K562 (cell line): ENCODE results near the gene ZNF618. TPM values are rescaled to one million over a fixed set of nuclear protein-coding genes. Genes with fewer than 3 reads are reported as not detected.

Experiments used
- ATAC-seq: fragments of 200-7000 bp; cut with Tn5 transposase; 3 replicates; pipeline ENCODE4 v1.9.1; 2020; ENCODE audit warnings: moderate library complexity
- BruUV-seq: library from RNA; stranded (reverse); fragments of 400-500 nt; replicated peaks from 2 replicates; lab custom pipeline; 2021; lab: Mats Ljungman, UMichigan
- CTCF ChIA-PET: fragments of 300-600 bp; formaldehyde crosslinking; extraction: SDS; loops from one replicate; lab custom pipeline; 2021; ENCODE audit warnings: low intra/inter-chr PET ratio; lab: Yijun Ruan, JAX
- POLR2A ChIA-PET: fragments of 300-600, 350-650 bp; sonication (Branson Sonifier 250); formaldehyde crosslinking; extraction: SDS; loops from one replicate; lab custom pipeline; 2021; ENCODE audit warnings: antibody characterized with exemption, inconsistent platforms; lab: Yijun Ruan, JAX
- DNase-seq, 4 experiments: peaks; one replicate each; pipeline versions ENCODE4 v3.0.0 to v3.0.0-alpha.2; 2011 to 2018; ENCODE audit warnings: low spot score in 3 of 4, mixed read lengths in 3 of 4; ENCODE audit errors: extremely low read depth in 1 of 4
- FAIRE-seq: peaks from 2 replicates; lab custom pipeline; 2011; peaks lifted over from hg19 to GRCh38; lab: Jason Lieb, UNC
- H2AFZ ChIP-seq: 2 replicates; pipeline ENCODE4 v1.6.0; 2011; ENCODE audit warnings: low read depth, low read length, control low read depth, inconsistent platforms
- H3K27ac ChIP-seq: fragments of 200-600 bp; 3 replicates; pipeline ENCODE4 v1.8.0; 2011; ENCODE audit warnings: low read depth, mild to moderate bottlenecking, control low read depth, inconsistent platforms, low read length, moderate library complexity, mixed read lengths; ENCODE audit errors: extremely low read depth
- H3K27me3 ChIP-seq, 2 experiments: fragments of 300-600 bp in 1 of 2; 2 replicates in 1 of 2; 3 replicates in 1 of 2; pipeline versions ENCODE4 v1.6.0 to v1.8.0; 2011; ENCODE audit warnings: inconsistent platforms in 2 of 2, low read length in 2 of 2, mild to moderate bottlenecking in 1 of 2, mixed read lengths in 1 of 2, moderate library complexity in 1 of 2; ENCODE audit not compliant: control insufficient read depth in 2 of 2, insufficient read depth in 2 of 2
- H3K36me3 ChIP-seq: fragments of 300-600 bp; 3 replicates; pipeline ENCODE4 v1.8.0; 2011; ENCODE audit warnings: mild to moderate bottlenecking, low read length, inconsistent platforms; ENCODE audit not compliant: control insufficient read depth, insufficient read depth
- H3K4me1 ChIP-seq, 2 experiments: fragments of 200-600 bp in 1 of 2; replicated peaks in 1 of 2; 2 replicates in 1 of 2; 3 replicates in 1 of 2; pipeline versions ENCODE4 v1.5.1 to v1.8.0; 2011; ENCODE audit warnings: inconsistent platforms in 2 of 2, low read length in 2 of 2, mild to moderate bottlenecking in 1 of 2, mixed read lengths in 1 of 2, moderate library complexity in 1 of 2; ENCODE audit not compliant: control insufficient read depth in 2 of 2, insufficient read depth in 2 of 2
- H3K4me2 ChIP-seq: 2 replicates; pipeline ENCODE4 v1.6.1; 2011; ENCODE audit warnings: low read length, control low read depth, inconsistent platforms, mixed read lengths; ENCODE audit not compliant: insufficient read depth
- H3K4me3 ChIP-seq: fragments of 200-600 bp; sonication (generic), shearing (Covaris generic); 2 replicates; pipeline ENCODE4 v1.5.1; 2016; ENCODE audit warnings: control low read depth, inconsistent platforms
- H3K79me2 ChIP-seq: fragments of 200-600 bp; 3 replicates; pipeline ENCODE4 v1.8.0; 2011; ENCODE audit warnings: low read length, inconsistent platforms; ENCODE audit not compliant: control insufficient read depth, insufficient read depth
- H3K9ac ChIP-seq, 2 experiments: 2 replicates each; pipeline versions ENCODE4 v1.6.0 to v1.6.1; 2011; ENCODE audit warnings: low read depth in 2 of 2, low read length in 2 of 2, control low read depth in 1 of 2, inconsistent platforms in 1 of 2, mild to moderate bottlenecking in 1 of 2, mixed read lengths in 1 of 2; ENCODE audit not compliant: insufficient read depth in 1 of 2
- H3K9me1 ChIP-seq: one replicate; pipeline ENCODE4 v1.6.0; 2011; ENCODE audit warnings: inconsistent platforms, mild to moderate bottlenecking, low read length, moderate library complexity; ENCODE audit not compliant: control insufficient read depth, insufficient read depth
- H3K9me3 ChIP-seq: replicated peaks from 2 replicates; pipeline ENCODE4 v1.5.1; 2011; ENCODE audit warnings: low read depth, low read length, inconsistent platforms; ENCODE audit not compliant: control insufficient read depth, insufficient read depth
- H4K20me1 ChIP-seq: replicated peaks from 2 replicates; pipeline ENCODE4 v1.6.1; 2011; ENCODE audit warnings: low read length, inconsistent platforms, mixed read lengths; ENCODE audit not compliant: control insufficient read depth, insufficient read depth
- CBX8 ChIP-seq: fragments of 200-600 bp; sonication (generic); IDR thresholded peaks from 2 replicates; pipeline ENCODE4 v1.6.1; 2012; ENCODE audit warnings: borderline replicate concordance, mixed run types, low read depth, mild to moderate bottlenecking, moderate library complexity, mixed read lengths, low read length, control low read depth, inconsistent platforms; ENCODE audit not compliant: poor library complexity, severe bottlenecking; ENCODE audit errors: extremely low read depth
- ETV5 ChIP-seq: sonication (generic); formaldehyde crosslinking; IDR thresholded peaks from 2 replicates; pipeline ENCODE4 v1.4.0; 2020; ENCODE audit warnings: low read depth, mild to moderate bottlenecking, missing genetic modification reagents
- KAT2B ChIP-seq: IDR thresholded peaks from one replicate; pipeline ENCODE4 v1.6.1; 2012; ENCODE audit warnings: low read depth, mild to moderate bottlenecking, control low read depth, inconsistent platforms, low read length, moderate library complexity
- KLF6 ChIP-seq: fragments of 250-450 bp; sonication (Bioruptor Pico); IDR thresholded peaks from 2 replicates; pipeline ENCODE4 v1.4.0; 2020; ENCODE audit warnings: mild to moderate bottlenecking, moderate library complexity, borderline replicate concordance
- NR3C1 ChIP-seq: sonication (generic); formaldehyde crosslinking; IDR thresholded peaks from 2 replicates; pipeline ENCODE4 v1.8.1; 2022; ENCODE audit warnings: missing genetic modification reagents
- POLR2H ChIP-seq: IDR thresholded peaks from 2 replicates; pipeline ENCODE4 v1.6.1; 2016; ENCODE audit warnings: missing genetic modification characterization, low read depth, mild to moderate bottlenecking, control low read depth, missing compliant biosample characterization, moderate library complexity
- ZNF830 ChIP-seq: fragments of 250-450 bp; sonication (Bioruptor Pico); IDR thresholded peaks from 2 replicates; pipeline ENCODE4 v1.5.0; 2021; ENCODE audit warnings: mild to moderate bottlenecking
- WGBS: fragments of 100-300 bp; shearing (Covaris generic); methylation state at CpG from one replicate; pipeline ENCODE4 v1.1.6; 2016; ENCODE audit warnings: low coverage, mixed read lengths; ENCODE audit not compliant: insufficient coverage; ENCODE audit errors: missing lambda C conversion rate; 5-methylcytosine and 5-hydroxymethylcytosine counted together
- in situ Hi-C: fragments of 300-500 bp; cut with MboI; formaldehyde crosslinking; loops from 4 replicates; pipeline ENCODE4 v1.15.0; 2018; ENCODE audit warnings: inconsistent platforms, mixed read lengths
- intact Hi-C: fragments of 100-400 bp; cut with micrococcal nuclease; formaldehyde crosslinking; loops from 2 replicates; pipeline ENCODE4 v1.14.2; 2022
- polyA plus RNA-seq, 8 experiments: library from polyadenylated mRNA; depleted of rRNA in 4 of 8; stranded (reverse) in 5 of 8; unstranded in 3 of 8; fragments of >200 nt; fragmentation: Nextera tagmentation in 2 of 8; fragmentation: Illumina TruSeq in 1 of 8; extraction: Ambion mirVana in 2 of 8; extraction: Trizol in 1 of 8; gene quantifications; 2 replicates each; pipeline versions ENCODE4 v1.2.1 to v1.2.3, GENCODE V29; 2011 to 2014; ENCODE audit warnings: inconsistent platforms in 1 of 8, missing spikeins in 1 of 8
- total RNA-seq, 7 experiments: library from RNA; depleted of rRNA in 6 of 7; stranded (reverse); fragments of >200 nt in 6 of 7; fragmentation: Illumina TruSeq in 2 of 7; extraction: Trizol in 2 of 7; gene quantifications; 2 replicates each; pipeline versions ENCODE4 v1.2.1 to v1.2.3, GENCODE V29; 2011 to 2021; ENCODE audit warnings: low replicate concordance in 1 of 7

The ZNF618 gene
- total and polyA plus RNA-seq, 9 of the 15 experiments (the other 6 are each of a cell fraction or from before 2014, with no cell fraction given) = 0.08 to 13.7 (median 3.4) TPM

DNA sequence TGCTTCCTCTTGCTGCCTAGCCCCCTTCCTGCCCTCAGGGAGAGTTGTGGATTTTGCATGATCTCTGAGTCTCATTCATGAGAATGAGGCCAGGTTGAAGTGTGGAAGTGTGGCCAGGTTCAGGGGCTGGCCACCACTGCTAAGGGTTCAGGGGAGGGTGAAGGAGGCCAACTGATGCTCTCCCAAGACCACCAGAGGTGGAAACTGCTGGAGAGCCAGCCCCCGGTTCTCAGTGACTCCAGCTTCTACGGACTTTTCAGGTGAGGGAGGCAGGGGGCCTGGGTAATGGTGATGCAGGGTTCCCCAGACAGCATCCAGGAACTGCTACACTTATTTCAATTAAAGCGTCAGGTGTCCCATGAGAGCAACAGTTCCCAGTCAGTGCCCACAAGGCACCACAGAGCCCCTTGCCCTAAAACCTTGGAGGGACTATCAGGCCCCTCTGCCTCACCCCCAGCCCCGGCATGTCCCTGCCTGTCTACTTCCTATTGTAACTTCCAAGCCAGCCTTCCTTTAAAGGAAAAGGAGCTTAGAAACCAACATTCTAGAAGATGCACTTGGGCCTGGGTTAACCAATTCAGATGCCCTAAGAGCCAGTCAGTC lies 151.9 kb downstream of the ZNF618 start (continued):
- TF ChIP-seq CBX8 = no peak
- no peak for TF ChIP-seq ETV5 (CRISPR knock-in tag)
- TF ChIP-seq POLR2H (tag) = no peak

DNA sequence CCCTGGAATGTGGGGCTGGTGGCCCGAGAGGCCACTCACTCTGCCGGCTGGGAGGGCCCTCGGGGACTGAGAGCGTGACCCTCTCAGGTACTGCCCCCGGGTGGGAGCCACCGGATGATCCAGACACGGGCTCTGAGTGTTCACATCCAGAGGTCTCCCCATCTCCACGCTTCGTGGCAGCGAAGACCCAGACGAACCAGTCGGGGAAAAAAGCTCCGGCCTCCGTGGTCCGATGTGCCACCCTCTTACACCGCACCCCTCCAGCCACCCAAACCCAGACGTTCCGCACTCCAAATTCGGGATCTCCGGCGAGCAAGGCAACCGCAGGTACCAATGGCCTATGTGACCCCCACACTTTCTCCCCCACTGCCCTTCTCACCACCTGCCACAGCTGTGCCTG lies 152.5 kb downstream of the ZNF618 start:
- in situ Hi-C loops = no loop called here
- H3K79me2 ChIP-seq = no peaks in the 10 kb centered on the region

More for the DNA sequence above, 152.5 kb downstream of the ZNF618 start:
- Histone ChIP-seq H3K9me3 (no peaks in the 10 kb centered on the region), H3K27ac (no peak overlapping the region), H3K27me3 (no peaks in the 10 kb centered on the region), H3K4me3 (no peak overlapping the region), H3K4me2 (no peak overlapping the region), H3K36me3 (peaks cover 3% of the 10 kb centered on the region; the same call in 1 of the 3 replicates), H3K4me1 (peaks cover 0 to 3% of the 10 kb centered on the region in 2 experiments; a peak in 2 of 5 replicates), H2AFZ (no peak overlapping the region), H3K9ac (no peak overlapping the region; a peak in 1 of 4 replicates), H3K9me1 (peaks cover 7% of the 10 kb centered on the region), H4K20me1 (peaks cover 3% of the 10 kb centered on the region; the same call in 1 of the 2 replicates)
- no peak for FAIRE-seq
- no peak for TF ChIP-seq NR3C1 (CRISPR knock-in tag)
- TF ChIP-seq KLF6 (CRISPR knock-in tag) = no peak
- TF ChIP-seq KAT2B = no peak
- no peak for TF ChIP-seq ZNF830 (CRISPR knock-in tag)
- no TSS peak for BruUV-seq
- POLR2A ChIA-PET = no interaction called here
- intact Hi-C loops = no loop called here
- WGBS = 46% methylated on average over 22 of the region's 22 CpGs
- CTCF ChIA-PET = no interaction called here
- DNase-seq = no peak
- ATAC-seq = no peak
